Neuronal stem cell (in vitro differentiated cells): ENCODE measurements around the gene FANCG.

Experiments
- DNase-seq: peaks from one replicate; pipeline ENCODE4 v3.0.0-alpha.2; 2013; ENCODE audit warnings: low spot score
- H2AFZ ChIP-seq: one replicate; pipeline ENCODE4 v1.6.1; 2013; ENCODE audit warnings: mild to moderate bottlenecking, low read length, inconsistent platforms
- H2AK5ac ChIP-seq: 2 replicates; pipeline ENCODE4 v1.6.1; 2013; ENCODE audit warnings: low read depth, mild to moderate bottlenecking, inconsistent platforms, low read length, moderate library complexity, mixed read lengths
- H2BK120ac ChIP-seq: 2 replicates; pipeline ENCODE4 v1.6.1; 2013; ENCODE audit warnings: low read depth, mild to moderate bottlenecking, inconsistent platforms, low read length, moderate library complexity, mixed read lengths
- H2BK12ac ChIP-seq: one replicate; pipeline ENCODE4 v1.6.1; 2013; ENCODE audit warnings: low read length, inconsistent platforms
- H2BK15ac ChIP-seq: 2 replicates; pipeline ENCODE4 v1.6.1; 2013; ENCODE audit warnings: mild to moderate bottlenecking, low read length, inconsistent platforms, mixed read lengths
- H2BK5ac ChIP-seq: one replicate; pipeline ENCODE4 v1.6.1; 2013; ENCODE audit warnings: inconsistent platforms, mild to moderate bottlenecking, low read length, moderate library complexity
- H3K14ac ChIP-seq: one replicate; pipeline ENCODE4 v1.6.1; 2013; ENCODE audit warnings: low read length, inconsistent platforms
- H3K18ac ChIP-seq: 2 replicates; pipeline ENCODE4 v1.6.1; 2013; ENCODE audit warnings: low read length, inconsistent platforms
- H3K23ac ChIP-seq: 2 replicates; pipeline ENCODE4 v1.6.1; 2013; ENCODE audit warnings: low read depth, mild to moderate bottlenecking, mixed read lengths, low read length, inconsistent platforms; ENCODE audit not compliant: poor library complexity
- H3K27ac ChIP-seq: replicated peaks from 3 replicates; pipeline ENCODE4 v1.5.1; 2013; ENCODE audit warnings: low read length, inconsistent platforms
- H3K27me3 ChIP-seq, 3 experiments: 2 replicates each; pipeline ENCODE4 v1.6.1; 2013; ENCODE audit warnings: low read length in 3 of 3, mild to moderate bottlenecking in 2 of 3, inconsistent platforms in 1 of 3, low read depth in 1 of 3, mixed read lengths in 1 of 3, moderate library complexity in 1 of 3; ENCODE audit not compliant: control insufficient read depth in 3 of 3, insufficient read depth in 3 of 3
- H3K36me3 ChIP-seq, 2 donors: replicated peaks in 1 of 2; 2 replicates each; pipeline ENCODE4 v1.6.1; 2013; ENCODE audit warnings: low read length in 2 of 2; ENCODE audit not compliant: control insufficient read depth in 2 of 2, insufficient read depth in 2 of 2
- H3K4ac ChIP-seq: 2 replicates; pipeline ENCODE4 v1.6.1; 2013; ENCODE audit warnings: inconsistent platforms, mild to moderate bottlenecking, low read length, moderate library complexity
- H3K4me1 ChIP-seq, 2 donors: 1 replicate in 1 of 2; 2 replicates in 1 of 2; pipeline ENCODE4 v1.6.1; 2013; ENCODE audit warnings: low read length in 2 of 2, low read depth in 1 of 2; ENCODE audit not compliant: control insufficient read depth in 2 of 2, insufficient read depth in 1 of 2
- H3K4me2 ChIP-seq: one replicate; pipeline ENCODE4 v1.6.1; 2013; ENCODE audit warnings: mild to moderate bottlenecking, low read length, inconsistent platforms; ENCODE audit not compliant: insufficient read depth, poor library complexity, severe bottlenecking
- H3K4me3 ChIP-seq, 2 donors: 2 replicates each; pipeline ENCODE4 v1.5.1; 2013; ENCODE audit warnings: low read length in 2 of 2, mild to moderate bottlenecking in 2 of 2, inconsistent platforms in 1 of 2, moderate library complexity in 1 of 2
- H3K79me1 ChIP-seq: one replicate; pipeline ENCODE4 v1.6.1; 2013; ENCODE audit warnings: low read depth, mild to moderate bottlenecking, inconsistent platforms, low read length, moderate library complexity
- H3K9ac ChIP-seq: one replicate; pipeline ENCODE4 v1.6.1; 2013; ENCODE audit warnings: mild to moderate bottlenecking, low read depth, low read length, inconsistent platforms; ENCODE audit not compliant: poor library complexity
- H3K9me3 ChIP-seq, 2 donors: replicated peaks in 1 of 2; 2 replicates each; pipeline versions ENCODE3 to v1.6.1; 2013; ENCODE audit warnings: low read length in 2 of 2, mild to moderate bottlenecking in 2 of 2, inconsistent platforms in 1 of 2, low read depth in 1 of 2, mixed read lengths in 1 of 2, moderate library complexity in 1 of 2; ENCODE audit not compliant: control insufficient read depth in 2 of 2, insufficient read depth in 1 of 2
- H4K8ac ChIP-seq: one replicate; pipeline ENCODE4 v1.6.1; 2013; ENCODE audit warnings: low read depth, mild to moderate bottlenecking, inconsistent platforms, low read length, moderate library complexity
- H4K91ac ChIP-seq: one replicate; pipeline ENCODE4 v1.6.1; 2013; ENCODE audit warnings: low read length, low read depth, mild to moderate bottlenecking, inconsistent platforms; ENCODE audit not compliant: poor library complexity
- WGBS, 2 donors: extraction: QIAGEN DNeasy Blood & Tissue Kit; methylation state at CpG; one replicate each; pipeline ENCODE4 v1.1.7; 2013; ENCODE audit warnings: missing lambda C conversion rate in 2 of 2, mixed read lengths in 1 of 2; ENCODE audit not compliant: insufficient read length in 2 of 2, insufficient replicate concordance in 1 of 2; ENCODE audit errors: extremely low coverage in 2 of 2; 5-methylcytosine and 5-hydroxymethylcytosine counted together

Gene FANCG

DNA sequence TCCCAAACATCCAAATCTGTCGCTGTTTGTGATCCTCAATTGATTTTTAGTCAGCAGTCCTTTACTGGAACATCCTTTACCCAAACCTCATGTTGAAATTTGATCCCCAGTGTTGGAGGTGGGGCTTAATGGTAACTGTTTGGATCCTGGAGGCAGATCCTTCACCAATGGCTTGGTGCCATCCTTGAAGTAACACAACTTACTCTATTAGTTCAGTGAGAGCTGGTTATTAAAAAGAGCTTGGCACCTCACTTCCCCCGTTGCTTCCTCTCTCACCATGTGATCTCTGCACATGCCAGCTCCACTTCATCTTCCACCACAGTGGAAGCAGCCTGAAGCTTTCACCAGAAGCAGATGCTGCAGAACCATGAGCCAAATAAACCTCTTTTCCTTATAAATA, 49.9 kb downstream of the FANCG start:
- Histone ChIP-seq H3K9ac (no peak overlapping the region), H3K18ac (no peak overlapping the region), H2AK5ac (no peak overlapping the region), H2BK120ac (no peak overlapping the region), H3K27ac (no peak overlapping the region), H2BK12ac (no peak overlapping the region), H3K79me1 (no peaks in the 10 kb centered on the region), H2BK5ac (no peak overlapping the region), H3K23ac (no peak overlapping the region), H3K27me3 (no peaks in the 10 kb centered on the region), H3K9me3 (peaks cover 2 to 11% of the 10 kb centered on the region in 2 donors), H3K36me3 (peaks cover 0 to 5% of the 10 kb centered on the region in 2 donors), H3K4me3 (no peak overlapping the region), H3K4ac (no peak overlapping the region), H3K4me2 (no peak overlapping the region), H4K91ac (no peak overlapping the region), H3K14ac (no peak overlapping the region), H2BK15ac (no peak overlapping the region), H2AFZ (no peak overlapping the region), H4K8ac (no peak overlapping the region), H3K4me1 (peaks cover 0 to 2% of the 10 kb centered on the region in 2 donors)
- no CpG with 5 or more reads among the region's 2 CpGs for WGBS, 2 donors
- no peak for DNase-seq

DNA sequence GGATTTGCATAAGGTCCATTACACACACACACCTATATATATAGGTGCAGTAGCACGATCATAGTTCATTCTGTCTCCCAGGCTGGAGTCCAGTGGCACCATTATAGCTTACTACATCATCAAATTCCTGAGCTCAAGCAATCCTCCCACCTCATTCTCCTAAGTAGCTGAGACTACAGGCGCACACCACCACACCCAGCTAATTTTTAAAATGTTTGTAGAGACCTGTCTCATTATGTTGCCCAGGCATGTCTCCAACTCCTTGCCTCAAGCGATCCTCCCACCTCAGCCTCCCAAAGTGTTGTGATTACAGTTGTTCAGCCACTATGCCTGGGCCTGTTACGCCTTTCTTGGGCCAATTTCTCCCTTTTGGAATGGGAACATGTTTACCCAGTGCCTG, 50.5 kb downstream of the FANCG start:
- Histone ChIP-seq H2BK12ac (no peak overlapping the region), H3K4ac (no peak overlapping the region), H4K8ac (no peak overlapping the region), H3K18ac (no peak overlapping the region), H4K91ac (no peak overlapping the region), H2BK5ac (no peak overlapping the region), H3K27ac (no peak overlapping the region), H3K4me1 (peaks cover 0 to 2% of the 10 kb centered on the region in 2 donors), H3K9me3 (peaks cover 2 to 11% of the 10 kb centered on the region in 2 donors), H2AFZ (no peak overlapping the region), H2AK5ac (no peak overlapping the region), H2BK120ac (no peak overlapping the region), H3K4me3 (no peak overlapping the region), H3K4me2 (no peak overlapping the region), H3K9ac (no peak overlapping the region), H2BK15ac (no peak overlapping the region), H3K27me3 (no peaks in the 10 kb centered on the region), H3K14ac (no peak overlapping the region), H3K23ac (no peak overlapping the region), H3K79me1 (no peaks in the 10 kb centered on the region), H3K36me3 (peaks cover 0 to 5% of the 10 kb centered on the region in 2 donors)
- DNase-seq: no peak
- no CpG with 5 or more reads among the region's 4 CpGs for WGBS, 2 donors

DNA sequence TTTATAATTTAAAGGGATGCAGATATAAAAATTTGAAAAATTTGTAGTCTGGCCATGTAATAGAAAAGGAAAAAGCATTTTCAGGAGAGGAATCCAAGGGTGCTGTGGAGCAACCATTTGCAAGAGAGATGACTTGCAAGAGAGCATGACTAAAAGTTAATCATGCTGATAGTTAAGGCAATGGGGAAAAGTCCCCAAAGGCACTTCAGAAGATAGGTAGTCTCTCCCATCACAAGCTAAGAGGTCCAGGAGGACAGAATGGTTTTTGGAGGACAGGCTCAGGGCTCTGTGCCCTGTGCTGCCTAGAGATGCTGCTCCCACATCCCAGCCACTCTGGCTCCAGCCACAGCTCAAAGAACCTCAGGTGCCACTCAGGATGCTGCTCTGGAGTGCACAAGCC, 51.4 kb downstream of the FANCG start:
- no peak overlapping the region for H3K18ac ChIP-seq
- H3K4me3 ChIP-seq: no peak overlapping the region
- no peak overlapping the region for H3K4ac ChIP-seq

GRCh38 chr9:35027860-35028259, 51.9 kb downstream of the FANCG start:
- Histone ChIP-seq H3K9ac (no peak overlapping the region), H3K4me1 (peaks cover 0 to 2% of the 10 kb centered on the region in 2 donors), H3K79me1 (no peaks in the 10 kb centered on the region), H2BK12ac (no peak overlapping the region), H3K18ac (no peak overlapping the region), H3K4me2 (no peak overlapping the region), H2BK15ac (no peak overlapping the region), H4K8ac (no peak overlapping the region), H2AFZ (no peak overlapping the region), H2AK5ac (no peak overlapping the region), H3K36me3 (peaks cover 0 to under 1% of the 10 kb centered on the region in 2 donors), H3K14ac (no peak overlapping the region), H3K9me3 (peaks cover 2 to 11% of the 10 kb centered on the region in 2 donors), H2BK5ac (no peak overlapping the region), H3K4me3 (no peak overlapping the region), H3K27me3 (no peaks in the 10 kb centered on the region), H4K91ac (no peak overlapping the region), H3K27ac (no peak overlapping the region), H2BK120ac (no peak overlapping the region), H3K23ac (no peak overlapping the region), H3K4ac (no peak overlapping the region)
- DNase-seq: no peak
- WGBS, 2 donors: no CpG with 5 or more reads among the region's 1 CpG

More for the DNA sequence above, 51.4 kb downstream of the FANCG start:
- H3K14ac ChIP-seq: no peak overlapping the region
- peaks cover 2 to 11% of the 10 kb centered on the region in 2 donors for H3K9me3 ChIP-seq
- H3K79me1 ChIP-seq: no peaks in the 10 kb centered on the region
- peaks cover 0 to 5% of the 10 kb centered on the region in 2 donors for H3K36me3 ChIP-seq
- no peak overlapping the region for H2BK120ac ChIP-seq
- no peak overlapping the region for H2AFZ ChIP-seq
- no peak overlapping the region for H3K4me2 ChIP-seq
- no peak overlapping the region for H4K8ac ChIP-seq
- H2BK15ac ChIP-seq: no peak overlapping the region
- H3K27me3 ChIP-seq: no peaks in the 10 kb centered on the region
- no peak overlapping the region for H2BK12ac ChIP-seq
- DNase-seq: no peak
- peaks cover 0 to 2% of the 10 kb centered on the region in 2 donors for H3K4me1 ChIP-seq
- no peak overlapping the region for H4K91ac ChIP-seq
- H2BK5ac ChIP-seq: no peak overlapping the region
- no peak overlapping the region for H2AK5ac ChIP-seq
- no peak overlapping the region for H3K23ac ChIP-seq
- no peak overlapping the region for H3K9ac ChIP-seq
- H3K27ac ChIP-seq: no peak overlapping the region
